Neural cell (in vitro differentiated cells): Measurements from ENCODE around the gene DNAJB1.

Experiments used
- EP300 ChIP-seq: fragments of 450-650 bp; conservative IDR thresholded peaks from 2 replicates; pipeline ENCODE4 v1.6.1; 2014; ENCODE audit warnings: antibody characterized with exemption, mild to moderate bottlenecking, moderate library complexity; ENCODE audit not compliant: poor library complexity, severe bottlenecking
- EZH2 ChIP-seq: fragments of 200-600, 300-800 bp; shearing (Covaris generic), sonication (generic); IDR thresholded peaks from 2 replicates; pipeline ENCODE4 v1.6.1; 2014; ENCODE audit warnings: antibody characterized with exemption, low read length, borderline replicate concordance, mild to moderate bottlenecking; ENCODE audit not compliant: insufficient read depth, poor library complexity, severe bottlenecking
- POLR2AphosphoS5 ChIP-seq: IDR thresholded peaks from 2 replicates; pipeline ENCODE4 v1.6.1; 2012
- RAD21 ChIP-seq: fragments of 450-650 bp; conservative IDR thresholded peaks from 2 replicates; pipeline ENCODE4 v1.6.1; 2014; ENCODE audit warnings: antibody characterized with exemption, mild to moderate bottlenecking, moderate library complexity
- SMC3 ChIP-seq: fragments of 450-650 bp; conservative IDR thresholded peaks from 2 replicates; pipeline ENCODE4 v1.6.1; 2014; ENCODE audit warnings: antibody characterized with exemption, mild to moderate bottlenecking, moderate library complexity; ENCODE audit not compliant: poor library complexity
- TAF1 ChIP-seq: IDR thresholded peaks from 2 replicates; pipeline ENCODE4 v1.6.1; 2012; ENCODE audit warnings: low read depth
- TF ChIP-seq, protein P1 (sequence below): fragments of 450-650 bp; IDR thresholded peaks from 2 replicates; pipeline ENCODE4 v1.5.1; 2014; ENCODE audit warnings: antibody characterized with exemption, mild to moderate bottlenecking, moderate library complexity; ENCODE audit not compliant: poor library complexity, severe bottlenecking
- TF ChIP-seq, protein P2 (sequence below): IDR thresholded peaks from 2 replicates; pipeline ENCODE4 v1.6.1; 2012; ENCODE audit warnings: borderline replicate concordance

DNA sequence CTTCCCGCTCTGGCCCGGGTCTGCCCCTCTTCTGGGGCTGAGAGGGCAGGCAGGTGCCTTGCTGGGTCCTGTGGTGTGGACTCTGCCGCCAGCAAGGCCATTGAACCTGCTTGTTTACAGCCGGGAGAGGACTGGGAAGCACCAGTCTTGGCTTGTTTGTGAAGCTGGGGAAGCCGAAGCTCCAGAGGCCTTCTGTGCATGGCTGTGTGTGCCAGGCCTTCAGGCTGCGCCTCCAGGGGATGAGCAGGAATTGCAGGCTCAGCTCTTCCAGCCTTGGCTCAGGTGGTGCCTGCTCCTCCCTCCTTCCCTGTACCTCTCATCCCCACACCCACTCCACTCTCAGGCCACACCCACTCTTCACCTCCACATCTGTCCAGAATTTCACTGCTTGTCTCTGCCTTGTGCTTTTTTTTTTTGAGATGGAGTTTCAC, 36.2 kb upstream of the DNAJB1 start:
- TF ChIP-seq, protein P1, sequence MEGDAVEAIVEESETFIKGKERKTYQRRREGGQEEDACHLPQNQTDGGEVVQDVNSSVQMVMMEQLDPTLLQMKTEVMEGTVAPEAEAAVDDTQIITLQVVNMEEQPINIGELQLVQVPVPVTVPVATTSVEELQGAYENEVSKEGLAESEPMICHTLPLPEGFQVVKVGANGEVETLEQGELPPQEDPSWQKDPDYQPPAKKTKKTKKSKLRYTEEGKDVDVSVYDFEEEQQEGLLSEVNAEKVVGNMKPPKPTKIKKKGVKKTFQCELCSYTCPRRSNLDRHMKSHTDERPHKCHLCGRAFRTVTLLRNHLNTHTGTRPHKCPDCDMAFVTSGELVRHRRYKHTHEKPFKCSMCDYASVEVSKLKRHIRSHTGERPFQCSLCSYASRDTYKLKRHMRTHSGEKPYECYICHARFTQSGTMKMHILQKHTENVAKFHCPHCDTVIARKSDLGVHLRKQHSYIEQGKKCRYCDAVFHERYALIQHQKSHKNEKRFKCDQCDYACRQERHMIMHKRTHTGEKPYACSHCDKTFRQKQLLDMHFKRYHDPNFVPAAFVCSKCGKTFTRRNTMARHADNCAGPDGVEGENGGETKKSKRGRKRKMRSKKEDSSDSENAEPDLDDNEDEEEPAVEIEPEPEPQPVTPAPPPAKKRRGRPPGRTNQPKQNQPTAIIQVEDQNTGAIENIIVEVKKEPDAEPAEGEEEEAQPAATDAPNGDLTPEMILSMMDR = no peak
- TF ChIP-seq EZH2 = no peak
- TF ChIP-seq, protein P2, sequence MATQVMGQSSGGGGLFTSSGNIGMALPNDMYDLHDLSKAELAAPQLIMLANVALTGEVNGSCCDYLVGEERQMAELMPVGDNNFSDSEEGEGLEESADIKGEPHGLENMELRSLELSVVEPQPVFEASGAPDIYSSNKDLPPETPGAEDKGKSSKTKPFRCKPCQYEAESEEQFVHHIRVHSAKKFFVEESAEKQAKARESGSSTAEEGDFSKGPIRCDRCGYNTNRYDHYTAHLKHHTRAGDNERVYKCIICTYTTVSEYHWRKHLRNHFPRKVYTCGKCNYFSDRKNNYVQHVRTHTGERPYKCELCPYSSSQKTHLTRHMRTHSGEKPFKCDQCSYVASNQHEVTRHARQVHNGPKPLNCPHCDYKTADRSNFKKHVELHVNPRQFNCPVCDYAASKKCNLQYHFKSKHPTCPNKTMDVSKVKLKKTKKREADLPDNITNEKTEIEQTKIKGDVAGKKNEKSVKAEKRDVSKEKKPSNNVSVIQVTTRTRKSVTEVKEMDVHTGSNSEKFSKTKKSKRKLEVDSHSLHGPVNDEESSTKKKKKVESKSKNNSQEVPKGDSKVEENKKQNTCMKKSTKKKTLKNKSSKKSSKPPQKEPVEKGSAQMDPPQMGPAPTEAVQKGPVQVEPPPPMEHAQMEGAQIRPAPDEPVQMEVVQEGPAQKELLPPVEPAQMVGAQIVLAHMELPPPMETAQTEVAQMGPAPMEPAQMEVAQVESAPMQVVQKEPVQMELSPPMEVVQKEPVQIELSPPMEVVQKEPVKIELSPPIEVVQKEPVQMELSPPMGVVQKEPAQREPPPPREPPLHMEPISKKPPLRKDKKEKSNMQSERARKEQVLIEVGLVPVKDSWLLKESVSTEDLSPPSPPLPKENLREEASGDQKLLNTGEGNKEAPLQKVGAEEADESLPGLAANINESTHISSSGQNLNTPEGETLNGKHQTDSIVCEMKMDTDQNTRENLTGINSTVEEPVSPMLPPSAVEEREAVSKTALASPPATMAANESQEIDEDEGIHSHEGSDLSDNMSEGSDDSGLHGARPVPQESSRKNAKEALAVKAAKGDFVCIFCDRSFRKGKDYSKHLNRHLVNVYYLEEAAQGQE = no peak
- no peak for TF ChIP-seq EP300
- TF ChIP-seq TAF1 = no peak
- no peak for TF ChIP-seq SMC3
- no peak for TF ChIP-seq POLR2AphosphoS5
- TF ChIP-seq RAD21 = no peak
